RWPE2 (cell line): ENCODE measurements around the gene KLHL29.

ENCODE experiments used
- ATAC-seq: fragments of 200-7000 bp; cut with Tn5 transposase; 3 replicates; pipeline ENCODE4 v1.9.1; 2021; ENCODE audit warnings: low read depth
- DNase-seq: peaks from one replicate; pipeline ENCODE4 v3.0.0-alpha.2; 2020; ENCODE audit warnings: low spot score
- H3K27ac ChIP-seq: fragments of 450-650 bp; 2 replicates; pipeline ENCODE4 v1.5.1; 2017; ENCODE audit warnings: mild to moderate bottlenecking; ENCODE audit not compliant: poor library complexity, severe bottlenecking
- H3K27me3 ChIP-seq: fragments of 250-450 bp; sonication (Bioruptor Pico); 2 replicates; pipeline ENCODE4 v1.5.1; 2021; ENCODE audit warnings: mild to moderate bottlenecking, moderate library complexity; ENCODE audit not compliant: insufficient read depth, poor library complexity, severe bottlenecking
- H3K36me3 ChIP-seq: fragments of 250-450 bp; sonication (Bioruptor Pico); 2 replicates; pipeline ENCODE4 v1.5.1; 2020; ENCODE audit warnings: low read depth, mild to moderate bottlenecking, moderate library complexity
- H3K4me1 ChIP-seq: fragments of 250-450 bp; sonication (Bioruptor Pico); 2 replicates; pipeline ENCODE4 v1.5.1; 2021; ENCODE audit warnings: mild to moderate bottlenecking, moderate library complexity; ENCODE audit not compliant: insufficient read depth, poor library complexity, severe bottlenecking
- H3K4me3 ChIP-seq: fragments of 250-450 bp; sonication (Bioruptor Pico); 2 replicates; pipeline ENCODE4 v1.5.1; 2021; ENCODE audit warnings: mild to moderate bottlenecking, moderate library complexity; ENCODE audit not compliant: severe bottlenecking
- H3K9me3 ChIP-seq: fragments of 250-450 bp; sonication (Bioruptor Pico); 2 replicates; pipeline ENCODE4 v1.5.1; 2021; ENCODE audit warnings: mild to moderate bottlenecking, moderate library complexity; ENCODE audit not compliant: severe bottlenecking
- CTCF ChIP-seq: fragments of 450-650 bp; IDR thresholded peaks from one replicate; pipeline ENCODE4 v1.5.1; 2017; ENCODE audit warnings: mild to moderate bottlenecking, moderate library complexity; ENCODE audit not compliant: poor library complexity, severe bottlenecking

Gene KLHL29

DNA sequence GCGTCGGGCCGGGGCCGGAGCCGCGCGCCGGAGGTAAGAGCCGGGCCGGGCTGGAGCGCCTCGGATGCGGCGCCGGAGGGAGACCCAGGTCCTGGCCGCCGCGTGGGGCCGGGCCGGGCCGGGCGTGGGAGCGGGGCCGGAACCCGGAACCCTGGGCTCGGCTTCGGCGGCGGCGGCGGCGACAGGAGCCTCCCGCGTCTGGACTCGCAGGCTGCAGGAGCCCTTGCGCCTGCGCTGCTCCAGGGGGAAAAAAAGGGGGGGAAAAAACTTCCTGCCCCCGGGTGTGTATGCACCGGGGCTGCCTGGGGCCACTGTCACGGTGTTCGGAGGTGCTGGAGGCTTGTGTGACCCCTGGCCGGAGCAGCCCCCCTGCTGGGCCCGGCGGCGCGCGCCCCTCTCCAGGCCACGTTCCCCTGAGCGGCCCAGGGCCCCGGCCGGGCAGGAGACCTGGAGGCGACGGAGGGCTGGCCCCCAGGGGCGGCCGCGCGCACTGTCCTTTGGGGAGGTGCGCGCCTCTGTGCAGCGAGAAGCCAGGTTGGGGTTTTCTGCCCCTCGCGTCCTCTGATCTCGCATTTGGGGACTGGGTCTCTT, 864 bp downstream of the KLHL29 start:
- ATAC-seq (peak; percentile 32), DNase-seq (no peak)
- Histone ChIP-seq H3K9me3 (no peaks in the 10 kb centered on the region), H3K4me1 (peaks cover 5% of the 10 kb centered on the region), H3K4me3 (peak overlapping the region; percentile 94), H3K27me3 (no peaks in the 10 kb centered on the region), H3K36me3 (no peaks in the 10 kb centered on the region), H3K27ac (peak overlapping the region; percentile 23)
- no peak for TF ChIP-seq CTCF

DNA sequence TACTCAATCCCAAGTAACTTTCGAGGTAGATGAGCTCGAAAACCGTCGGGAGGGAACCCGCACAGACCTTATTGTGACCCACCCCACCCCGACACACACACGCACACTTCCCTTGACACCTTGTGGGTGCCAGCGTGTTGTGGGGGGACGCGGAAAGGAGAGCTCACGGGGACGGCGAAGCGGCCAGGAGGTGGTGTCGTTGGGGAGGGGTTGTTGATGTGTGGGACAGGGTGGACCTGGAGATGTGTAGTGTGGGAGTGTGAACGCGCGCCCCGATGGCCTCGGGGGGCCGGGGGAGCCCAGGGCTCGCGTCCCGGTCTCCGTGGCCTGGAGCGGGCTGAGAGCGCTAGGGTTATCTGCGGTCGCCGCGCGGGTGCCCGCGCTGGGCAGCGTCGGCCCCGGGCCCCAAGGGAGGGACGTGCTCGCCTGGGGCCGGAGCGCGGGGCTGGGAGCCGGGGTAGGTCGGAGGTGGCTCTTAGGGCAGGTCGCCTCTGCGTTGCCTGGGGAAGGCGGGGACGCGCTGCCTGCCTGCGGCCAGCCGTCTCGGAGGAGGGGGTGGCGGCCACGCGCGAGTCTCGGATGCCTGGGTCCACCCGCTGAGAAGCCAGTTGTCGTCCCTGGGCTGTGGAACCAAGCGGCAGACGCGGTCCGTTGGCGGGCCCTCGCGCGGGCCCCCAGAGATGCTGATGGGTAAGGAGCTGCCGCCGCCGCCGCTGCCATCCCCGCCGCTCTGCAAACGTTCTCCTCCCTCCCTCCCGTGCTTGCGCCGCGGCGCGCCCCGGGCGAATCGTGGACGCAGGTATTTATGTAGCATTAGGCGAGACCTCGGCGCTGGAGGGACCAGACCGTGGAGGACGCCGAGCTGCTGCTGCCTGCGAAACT, 1.6 kb downstream of the KLHL29 start:
- Histone ChIP-seq H3K27ac (no peak overlapping the region), H3K27me3 (no peaks in the 10 kb centered on the region), H3K36me3 (no peaks in the 10 kb centered on the region), H3K4me1 (peaks cover under 1% of the 10 kb centered on the region), H3K4me3 (peak overlapping the region; percentile 94), H3K9me3 (no peaks in the 10 kb centered on the region)
- ATAC-seq (peak; percentile 35), DNase-seq (no peak)
- no peak for TF ChIP-seq CTCF

GRCh38 chr2:23387221-23387550, 2.2 kb downstream of the KLHL29 start:
- Histone ChIP-seq H3K9me3 (no peaks in the 10 kb centered on the region), H3K4me3 (peak overlapping the region; percentile 94), H3K27me3 (no peaks in the 10 kb centered on the region), H3K4me1 (no peaks in the 10 kb centered on the region), H3K27ac (no peak overlapping the region), H3K36me3 (no peaks in the 10 kb centered on the region)
- no peak for DNase-seq
- ATAC-seq: no peak; the same call in 2 of the 3 replicates
- TF ChIP-seq CTCF: no peak

DNA sequence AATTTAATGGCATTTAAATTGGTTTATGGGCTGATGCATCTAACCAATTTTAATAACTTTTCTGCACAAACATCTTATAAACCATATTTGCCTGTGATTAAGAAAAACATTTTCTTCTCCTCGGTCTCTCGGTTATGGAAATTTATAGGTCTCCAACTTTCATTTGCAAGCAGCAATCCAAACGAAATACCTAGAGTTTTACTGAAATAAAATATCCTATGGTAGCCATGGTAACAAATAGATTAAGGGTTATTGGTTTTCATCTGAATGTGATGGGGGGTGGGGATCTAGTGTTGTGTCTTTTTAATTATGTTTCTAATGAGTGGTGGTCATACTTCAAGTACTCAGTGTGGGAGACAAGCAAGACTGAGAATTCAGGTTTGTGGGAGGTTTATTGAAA, 2.9 kb downstream of the KLHL29 start:
- DNase-seq (no peak), ATAC-seq (no peak)
- H3K4me3 ChIP-seq: no peak overlapping the region
- H3K36me3 ChIP-seq: no peaks in the 10 kb centered on the region
- H3K9me3 ChIP-seq: no peaks in the 10 kb centered on the region
- H3K4me1 ChIP-seq: no peaks in the 10 kb centered on the region
- no peak for TF ChIP-seq CTCF
- no peak overlapping the region for H3K27ac ChIP-seq
- H3K27me3 ChIP-seq: no peaks in the 10 kb centered on the region

DNA sequence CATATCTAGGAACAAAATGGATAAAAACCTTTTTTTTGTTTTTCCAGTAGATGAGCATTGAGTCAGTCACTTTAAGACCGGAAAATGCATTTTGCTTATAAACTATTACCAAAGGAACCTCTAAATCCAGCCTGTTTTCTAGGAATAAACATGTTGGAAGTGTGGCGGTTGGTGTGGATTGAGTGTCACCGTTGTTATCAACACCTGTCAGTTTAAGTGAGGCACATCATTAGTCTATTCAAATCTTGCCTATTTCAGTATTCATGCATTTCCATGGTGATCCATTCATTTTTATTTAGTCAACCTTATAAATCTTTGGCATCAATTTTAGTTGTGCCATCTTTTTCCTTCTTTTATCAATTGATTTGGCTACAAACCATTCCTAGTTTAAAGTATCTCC, 3.3 kb downstream of the KLHL29 start:
- no peaks in the 10 kb centered on the region for H3K9me3 ChIP-seq
- ATAC-seq (no peak), DNase-seq (no peak)
- no peak overlapping the region for H3K4me3 ChIP-seq
- H3K27ac ChIP-seq: no peak overlapping the region
- TF ChIP-seq CTCF: no peak
- H3K27me3 ChIP-seq: no peaks in the 10 kb centered on the region
- no peaks in the 10 kb centered on the region for H3K4me1 ChIP-seq
- no peaks in the 10 kb centered on the region for H3K36me3 ChIP-seq
